ENCODE measurements around the gene GPR143. TPM values are rescaled to one million over a fixed set of nuclear protein-coding genes. Genes with fewer than 3 reads are reported as not detected.

Gene GPR143
- total and polyA plus RNA-seq, 2 experiments from 2014 or later, result 3.2 to 9.8 TPM

DNA sequence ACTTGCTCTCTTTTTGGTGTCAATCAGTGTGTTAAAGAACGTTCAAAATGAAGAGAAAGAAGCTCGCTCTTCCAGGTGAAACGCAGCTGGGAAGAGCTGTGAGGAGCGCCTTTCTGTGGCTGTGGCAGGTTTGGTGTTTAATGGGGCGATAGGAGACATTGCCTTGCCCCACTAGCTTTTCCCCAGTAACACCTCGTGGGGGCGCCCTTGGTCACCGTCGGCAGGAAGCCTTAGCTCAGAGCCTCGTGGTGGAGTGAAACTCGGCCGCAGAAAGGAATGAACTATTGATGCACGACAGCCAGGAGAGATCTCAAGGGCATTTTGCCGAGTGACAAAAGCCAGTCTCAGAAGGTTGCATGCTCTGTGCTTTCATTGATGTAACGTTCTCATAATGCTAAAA is 65.1 kb downstream of the GPR143 start:
- H3K9me3 ChIP-seq (ENCODE audit: low read depth), result no peaks in the 10 kb centered on the region
- no peaks in the 10 kb centered on the region for H3K79me2 ChIP-seq
- no peaks in the 10 kb centered on the region for H3K27me3 ChIP-seq
- DNase-seq (ENCODE audit: low spot score), result no peak
- TF ChIP-seq EZH2 (IDR thresholded peaks at IDR 0.05; ENCODE audit: borderline replicate concordance) (no peak), EZH2phosphoT487 (IDR thresholded peaks at IDR 0.05; ENCODE audit: low read depth, severe bottlenecking, unreplicated experiment) (no peak), CTCF (IDR thresholded peaks at IDR 0.05; ENCODE audit: poor library complexity) (no peak)
- no peaks in the 10 kb centered on the region for H3K9me2 ChIP-seq (replicated peaks; ENCODE audit: insufficient read depth)
- H2AFZ ChIP-seq, result no peak overlapping the region
- WGBS (ENCODE audit: low lambda C conversion rate, missing lambda C conversion rate), result 78% methylated on average over 15 of the region's 15 CpGs
- no peak overlapping the region for H3K4me2 ChIP-seq
- H4K20me1 ChIP-seq (ENCODE audit: insufficient read depth, poor library complexity, severe bottlenecking), result no peaks in the 10 kb centered on the region
- H3K27ac ChIP-seq, result no peak overlapping the region
- H3K4me3 ChIP-seq, result no peak overlapping the region
- no peaks in the 10 kb centered on the region for H3K36me3 ChIP-seq (replicated peaks; ENCODE audit: insufficient read depth, low read depth)
- no peaks in the 10 kb centered on the region for H3K4me1 ChIP-seq (ENCODE audit: insufficient read depth)

DNA sequence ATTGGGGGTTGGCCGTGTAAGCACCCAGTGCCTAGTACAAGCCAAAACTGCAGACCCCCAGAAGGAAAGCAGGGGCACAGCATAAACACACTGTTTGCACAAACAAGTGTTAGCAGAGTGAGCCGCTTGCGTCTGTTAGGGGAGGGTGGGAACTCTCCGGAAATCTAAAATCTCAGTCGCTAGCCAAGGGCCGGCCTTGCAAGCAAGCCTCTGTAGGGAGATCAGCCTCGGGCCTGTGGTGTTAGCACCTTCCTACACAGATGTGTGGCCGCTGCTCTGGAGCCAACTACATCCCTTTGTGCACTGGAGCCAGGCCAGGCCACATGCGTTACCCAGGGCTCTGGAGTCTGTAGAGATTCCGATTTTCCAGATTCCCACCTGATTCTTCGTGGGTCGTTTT is 67.1 kb downstream of the GPR143 start:
- no peaks in the 10 kb centered on the region for H3K27me3 ChIP-seq
- H3K4me3 ChIP-seq, result no peak overlapping the region
- H3K4me1 ChIP-seq (ENCODE audit: insufficient read depth), result no peaks in the 10 kb centered on the region
- H3K9me3 ChIP-seq (ENCODE audit: low read depth), result no peaks in the 10 kb centered on the region
- H3K9me2 ChIP-seq (replicated peaks; ENCODE audit: insufficient read depth), result no peaks in the 10 kb centered on the region
- H4K20me1 ChIP-seq (ENCODE audit: insufficient read depth, poor library complexity, severe bottlenecking), result no peaks in the 10 kb centered on the region
- H3K27ac ChIP-seq, result no peak overlapping the region
- WGBS (ENCODE audit: low lambda C conversion rate, missing lambda C conversion rate), result 89% methylated on average over 12 of the region's 12 CpGs
- no peak for DNase-seq (ENCODE audit: low spot score)
- no peaks in the 10 kb centered on the region for H3K79me2 ChIP-seq
- H3K4me2 ChIP-seq, result no peak overlapping the region
- no peak overlapping the region for H2AFZ ChIP-seq
- TF ChIP-seq EZH2 (IDR thresholded peaks at IDR 0.05; ENCODE audit: borderline replicate concordance) (no peak), CTCF (IDR thresholded peaks at IDR 0.05; ENCODE audit: poor library complexity) (no peak), EZH2phosphoT487 (IDR thresholded peaks at IDR 0.05; ENCODE audit: low read depth, severe bottlenecking, unreplicated experiment) (no peak)
- no peaks in the 10 kb centered on the region for H3K36me3 ChIP-seq (replicated peaks; ENCODE audit: insufficient read depth, low read depth)

DNA sequence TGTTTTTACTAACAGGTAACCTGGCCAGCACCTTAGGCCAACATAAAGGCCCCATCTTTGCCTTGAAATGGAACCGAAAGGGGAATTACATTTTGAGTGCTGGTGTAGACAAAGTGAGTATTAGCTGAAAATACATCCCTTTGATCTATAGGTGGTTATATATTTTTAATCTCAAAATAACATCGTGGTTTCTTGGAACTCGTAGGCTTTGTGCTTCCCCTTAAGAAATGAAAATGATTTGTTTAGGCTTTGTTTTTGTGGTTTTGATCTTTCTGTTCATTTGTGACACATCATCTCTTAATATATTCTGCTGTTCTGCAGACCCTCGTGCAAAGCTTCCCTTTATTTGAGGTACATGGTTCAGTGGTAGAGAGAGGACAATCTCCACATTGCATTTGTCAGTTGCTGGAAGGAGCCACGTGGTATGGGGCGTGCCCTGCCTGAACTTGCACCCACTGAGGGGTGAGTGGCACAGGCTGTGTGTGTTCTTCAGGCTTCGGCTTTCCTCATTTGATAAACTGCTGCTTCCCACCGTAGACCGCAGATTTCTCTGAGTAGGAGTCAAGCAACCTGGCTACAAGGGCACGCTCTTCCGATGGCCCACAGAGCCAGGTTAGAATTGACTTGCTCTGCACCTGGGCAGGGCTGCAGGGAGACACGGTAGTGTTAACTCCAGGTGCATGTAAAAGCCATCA is 72.2 kb downstream of the GPR143 start:
- no peaks in the 10 kb centered on the region for H3K9me3 ChIP-seq (ENCODE audit: low read depth)
- 87% methylated on average over 12 of the region's 12 CpGs for WGBS (ENCODE audit: low lambda C conversion rate, missing lambda C conversion rate)
- H3K4me1 ChIP-seq (ENCODE audit: insufficient read depth), result no peaks in the 10 kb centered on the region
- TF ChIP-seq CTCF (IDR thresholded peaks at IDR 0.05; ENCODE audit: poor library complexity) (no peak), EZH2phosphoT487 (IDR thresholded peaks at IDR 0.05; ENCODE audit: low read depth, severe bottlenecking, unreplicated experiment) (no peak), EZH2 (IDR thresholded peaks at IDR 0.05; ENCODE audit: borderline replicate concordance) (no peak)
- H3K4me2 ChIP-seq, result no peak overlapping the region
- H3K9me2 ChIP-seq (replicated peaks; ENCODE audit: insufficient read depth), result no peaks in the 10 kb centered on the region
- no peak overlapping the region for H3K4me3 ChIP-seq
- H4K20me1 ChIP-seq (ENCODE audit: insufficient read depth, poor library complexity, severe bottlenecking), result no peaks in the 10 kb centered on the region
- no peaks in the 10 kb centered on the region for H3K36me3 ChIP-seq (replicated peaks; ENCODE audit: insufficient read depth, low read depth)
- no peak overlapping the region for H3K27ac ChIP-seq
- no peak for DNase-seq (ENCODE audit: low spot score)
- no peak overlapping the region for H2AFZ ChIP-seq
- H3K27me3 ChIP-seq, result no peaks in the 10 kb centered on the region
- H3K79me2 ChIP-seq, result no peaks in the 10 kb centered on the region

Data from hepatocyte (in vitro differentiated cells).